H9 (cell line): ENCODE measurements around the gene OR5P2. TPM values are rescaled to one million over a fixed set of nuclear protein-coding genes. Genes with fewer than 3 reads are reported as not detected.

Source experiments
- DNase-seq: peaks from one replicate; pipeline ENCODE4 v3.0.0-alpha.2; 2017
- H2AFZ ChIP-seq: one replicate; pipeline ENCODE4 v1.6.1; 2013; ENCODE audit warnings: mild to moderate bottlenecking, low read length, control low read depth, moderate library complexity
- H2AK5ac ChIP-seq: 2 replicates; pipeline ENCODE4 v1.6.1; 2013; ENCODE audit warnings: low read length, control low read depth, mixed read lengths; ENCODE audit not compliant: insufficient read length
- H2BK120ac ChIP-seq: one replicate; pipeline ENCODE4 v1.6.1; 2013; ENCODE audit warnings: low read depth, mild to moderate bottlenecking, low read length, control low read depth, inconsistent platforms; ENCODE audit not compliant: poor library complexity, severe bottlenecking
- H2BK12ac ChIP-seq: 2 replicates; pipeline ENCODE4 v1.6.1; 2013; ENCODE audit warnings: low read length, control low read depth, mixed read lengths, low read depth; ENCODE audit not compliant: insufficient read length
- H2BK15ac ChIP-seq: 2 replicates; pipeline ENCODE4 v1.6.1; 2013; ENCODE audit warnings: low read depth, low read length, control low read depth
- H2BK20ac ChIP-seq: one replicate; pipeline ENCODE4 v1.6.1; 2013; ENCODE audit warnings: low read depth, mild to moderate bottlenecking, low read length, control low read depth, inconsistent platforms; ENCODE audit not compliant: poor library complexity, severe bottlenecking
- H2BK5ac ChIP-seq: 2 replicates; pipeline ENCODE4 v1.6.1; 2013; ENCODE audit warnings: low read length, control low read depth, mixed read lengths; ENCODE audit not compliant: insufficient read length
- H3K14ac ChIP-seq: 2 replicates; pipeline ENCODE4 v1.6.1; 2013; ENCODE audit warnings: low read length, control low read depth; ENCODE audit not compliant: insufficient read depth
- H3K18ac ChIP-seq: 2 replicates; pipeline ENCODE4 v1.6.1; 2013; ENCODE audit warnings: low read depth, mild to moderate bottlenecking, mixed read lengths, low read length, control low read depth; ENCODE audit not compliant: insufficient read length
- H3K23ac ChIP-seq: 2 replicates; pipeline ENCODE4 v1.6.1; 2013; ENCODE audit warnings: low read length, control low read depth, mixed read lengths, low read depth; ENCODE audit not compliant: insufficient read length
- H3K23me2 ChIP-seq: 2 replicates; pipeline ENCODE4 v1.6.1; 2013; ENCODE audit warnings: low read depth, mild to moderate bottlenecking, mixed read lengths, low read length, control low read depth; ENCODE audit not compliant: insufficient read length, poor library complexity, severe bottlenecking
- H3K27ac ChIP-seq: 2 replicates; pipeline ENCODE4 v1.5.1; 2013; ENCODE audit warnings: low read length, control low read depth, mixed read lengths, low read depth; ENCODE audit not compliant: insufficient read length
- H3K27me3 ChIP-seq: 2 replicates; pipeline ENCODE4 v1.6.1; 2013; ENCODE audit warnings: low read length, control low read depth, inconsistent platforms; ENCODE audit not compliant: insufficient read depth
- H3K4ac ChIP-seq: 2 replicates; pipeline ENCODE4 v1.6.1; 2013; ENCODE audit warnings: low read depth, mild to moderate bottlenecking, control low read depth, inconsistent platforms, low read length, moderate library complexity
- H3K4me1 ChIP-seq: 2 replicates; pipeline ENCODE4 v1.6.1; 2013; ENCODE audit warnings: low read length, control low read depth, inconsistent platforms; ENCODE audit not compliant: insufficient read depth
- H3K4me2 ChIP-seq: 2 replicates; pipeline ENCODE4 v1.6.1; 2013; ENCODE audit warnings: low read length, control low read depth, mixed read lengths; ENCODE audit not compliant: insufficient read length, insufficient read depth
- H3K56ac ChIP-seq: 2 replicates; pipeline ENCODE4 v1.6.1; 2013; ENCODE audit warnings: low read depth, mild to moderate bottlenecking, mixed read lengths, low read length, control low read depth; ENCODE audit not compliant: insufficient read length
- H3K79me1 ChIP-seq: 2 replicates; pipeline ENCODE4 v1.6.1; 2013; ENCODE audit warnings: low read depth, mild to moderate bottlenecking, moderate library complexity, low read length, control low read depth, inconsistent platforms; ENCODE audit not compliant: insufficient read depth, poor library complexity, severe bottlenecking
- H3K79me2 ChIP-seq: 2 replicates; pipeline ENCODE4 v1.6.1; 2013; ENCODE audit warnings: low read length, control low read depth, inconsistent platforms; ENCODE audit not compliant: insufficient read depth
- H3K9ac ChIP-seq: 2 replicates; pipeline ENCODE4 v1.6.1; 2013; ENCODE audit warnings: low read length, control low read depth, mixed read lengths; ENCODE audit not compliant: insufficient read length; ENCODE audit errors: extremely low read depth
- H3K9me3 ChIP-seq: one replicate; pipeline ENCODE4 v1.6.1; 2013; ENCODE audit warnings: low read depth, low read length, inconsistent platforms; ENCODE audit not compliant: control insufficient read depth
- H3T11ph ChIP-seq: one replicate; pipeline ENCODE4 v1.6.1; 2013; ENCODE audit warnings: mild to moderate bottlenecking, low read length, control low read depth, inconsistent platforms
- H4K20me1 ChIP-seq: one replicate; pipeline ENCODE4 v1.6.1; 2013; ENCODE audit not compliant: control insufficient read depth, insufficient read length, insufficient read depth
- H4K5ac ChIP-seq: 2 replicates; pipeline ENCODE4 v1.6.1; 2013; ENCODE audit warnings: low read depth, mild to moderate bottlenecking, mixed read lengths, low read length, control low read depth; ENCODE audit not compliant: insufficient read length
- H4K8ac ChIP-seq: replicated peaks from 2 replicates; pipeline ENCODE4 v1.6.1; 2013; ENCODE audit warnings: low read length, control low read depth, mixed read lengths, low read depth; ENCODE audit not compliant: insufficient read length
- H4K91ac ChIP-seq: 2 replicates; pipeline ENCODE4 v1.6.1; 2013; ENCODE audit warnings: low read depth, mild to moderate bottlenecking, moderate library complexity, mixed read lengths, low read length, control low read depth; ENCODE audit not compliant: insufficient read length
- H3K27ac Mint-ChIP-seq, 3 experiments: 2 replicates in 2 of 3; 3 replicates in 1 of 3; pipeline ENCODE4 v1.8.0; 2020 to 2021; ENCODE audit warnings: mixed read lengths in 3 of 3, mild to moderate bottlenecking in 1 of 3, moderate library complexity in 1 of 3
- H3K27me3 Mint-ChIP-seq: 2 replicates; pipeline ENCODE4 v1.8.0; 2021; ENCODE audit warnings: low read depth, mild to moderate bottlenecking, moderate library complexity, mixed read lengths
- H3K36me3 Mint-ChIP-seq, 3 experiments: 2 replicates in 2 of 3; 3 replicates in 1 of 3; pipeline ENCODE4 v1.8.0; 2020 to 2021; ENCODE audit warnings: low read depth in 3 of 3, mixed read lengths in 3 of 3; ENCODE audit not compliant: insufficient read depth in 1 of 3
- H3K4me1 Mint-ChIP-seq, 2 experiments: 2 replicates each; pipeline ENCODE4 v1.8.0; 2020; ENCODE audit warnings: mixed read lengths in 2 of 2
- H3K4me3 Mint-ChIP-seq, 2 experiments: 2 replicates in 1 of 2; 3 replicates in 1 of 2; pipeline ENCODE4 v1.8.0; 2020 to 2021; ENCODE audit warnings: mild to moderate bottlenecking in 2 of 2, mixed read lengths in 2 of 2, moderate library complexity in 1 of 2
- H3K9me3 Mint-ChIP-seq, 2 experiments: 2 replicates in 1 of 2; 3 replicates in 1 of 2; pipeline ENCODE4 v1.8.0; 2020; ENCODE audit warnings: mild to moderate bottlenecking in 2 of 2, mixed read lengths in 2 of 2, moderate library complexity in 1 of 2
- CTCF ChIP-seq: fragments of 200-600 bp; sonication (generic); conservative IDR thresholded peaks from 3 replicates; pipeline ENCODE4 v1.8.0; 2021; ENCODE audit warnings: antibody characterized with exemption, mild to moderate bottlenecking
- WGBS: extraction: QIAGEN DNeasy Blood & Tissue Kit; methylation state at CpG from one replicate; pipeline ENCODE4 v1.1.7; 2013; ENCODE audit warnings: missing lambda C conversion rate, low lambda C conversion rate, mixed read lengths; ENCODE audit not compliant: insufficient read length; ENCODE audit errors: extremely low coverage; 5-methylcytosine and 5-hydroxymethylcytosine counted together
- total RNA-seq: library from RNA; stranded (reverse); gene quantifications from 2 replicates; pipeline ENCODE4 v1.2.1, GENCODE V29; 2021

The OR5P2 gene
- total RNA-seq, 1 experiment from 2014 or later, result not detected

- H3T11ph ChIP-seq, result no peak overlapping the region
- H3K23me2 ChIP-seq, result no peaks in the 10 kb centered on the region
- no peak overlapping the region for H4K91ac ChIP-seq
- H3K27me3 ChIP-seq, result no peaks in the 10 kb centered on the region
- Mint-ChIP-seq H3K36me3 (no peaks in the 10 kb centered on the region), H3K4me3 (no peak overlapping the region), H3K27me3 (no peaks in the 10 kb centered on the region), H3K27ac (no peak overlapping the region), H3K9me3 (no peaks in the 10 kb centered on the region), H3K4me1 (peaks cover 17 to 20% of the 10 kb centered on the region in 2 experiments)
- H4K20me1 ChIP-seq, result no peaks in the 10 kb centered on the region
- no CpG with 5 or more reads among the region's 3 CpGs for WGBS
- no peak overlapping the region for H3K18ac ChIP-seq
- no peak overlapping the region for H4K8ac ChIP-seq
- no peak for DNase-seq
- no peaks in the 10 kb centered on the region for H3K79me2 ChIP-seq
- H2BK12ac ChIP-seq, result no peak overlapping the region
- TF ChIP-seq CTCF, result no peak
- H3K4me2 ChIP-seq, result no peak overlapping the region
- no peaks in the 10 kb centered on the region for H3K79me1 ChIP-seq
- H3K56ac ChIP-seq, result no peak overlapping the region
- H3K14ac ChIP-seq, result no peak overlapping the region
- H2BK20ac ChIP-seq, result no peak overlapping the region
- H2BK120ac ChIP-seq, result no peak overlapping the region
- no peak overlapping the region for H3K4ac ChIP-seq
- no peak overlapping the region for H2BK15ac ChIP-seq
- no peak overlapping the region for H4K5ac ChIP-seq
- no peak overlapping the region for H3K27ac ChIP-seq
- no peak overlapping the region for H2AFZ ChIP-seq
- H3K4me1 ChIP-seq, result no peaks in the 10 kb centered on the region
- no peak overlapping the region for H3K23ac ChIP-seq
- H2AK5ac ChIP-seq, result no peak overlapping the region
- no peak overlapping the region for H3K9ac ChIP-seq
- no peaks in the 10 kb centered on the region for H3K9me3 ChIP-seq
- no peak overlapping the region for H2BK5ac ChIP-seq
These were observed 48.2 kb upstream of the OR5P2 start for GRCh38 chr11:7844986-7845385.
